Astrocyte of the spinal cord (primary cell): ENCODE measurements around the gene GNB5.

Experiments used
- DNase-seq: peaks from one replicate; pipeline ENCODE4 v3.0.0; 2011; ENCODE audit warnings: low read depth, low spot score
- H3K4me3 ChIP-seq: 2 replicates; pipeline ENCODE4 v1.5.1; 2011; ENCODE audit warnings: low read depth, mild to moderate bottlenecking, low read length, moderate library complexity
- in situ Hi-C: cut with HindIII; loops from 2 replicates; pipeline ENCODE4 v1.10.0; 2017; ENCODE audit warnings: low sequenced_read_pairs
- TF ChIP-seq, protein P1 (sequence below): IDR thresholded peaks from 2 replicates; pipeline ENCODE4 v1.5.1; 2012; ENCODE audit warnings: low read depth, mild to moderate bottlenecking, low read length, inconsistent platforms

The GNB5 gene

DNA sequence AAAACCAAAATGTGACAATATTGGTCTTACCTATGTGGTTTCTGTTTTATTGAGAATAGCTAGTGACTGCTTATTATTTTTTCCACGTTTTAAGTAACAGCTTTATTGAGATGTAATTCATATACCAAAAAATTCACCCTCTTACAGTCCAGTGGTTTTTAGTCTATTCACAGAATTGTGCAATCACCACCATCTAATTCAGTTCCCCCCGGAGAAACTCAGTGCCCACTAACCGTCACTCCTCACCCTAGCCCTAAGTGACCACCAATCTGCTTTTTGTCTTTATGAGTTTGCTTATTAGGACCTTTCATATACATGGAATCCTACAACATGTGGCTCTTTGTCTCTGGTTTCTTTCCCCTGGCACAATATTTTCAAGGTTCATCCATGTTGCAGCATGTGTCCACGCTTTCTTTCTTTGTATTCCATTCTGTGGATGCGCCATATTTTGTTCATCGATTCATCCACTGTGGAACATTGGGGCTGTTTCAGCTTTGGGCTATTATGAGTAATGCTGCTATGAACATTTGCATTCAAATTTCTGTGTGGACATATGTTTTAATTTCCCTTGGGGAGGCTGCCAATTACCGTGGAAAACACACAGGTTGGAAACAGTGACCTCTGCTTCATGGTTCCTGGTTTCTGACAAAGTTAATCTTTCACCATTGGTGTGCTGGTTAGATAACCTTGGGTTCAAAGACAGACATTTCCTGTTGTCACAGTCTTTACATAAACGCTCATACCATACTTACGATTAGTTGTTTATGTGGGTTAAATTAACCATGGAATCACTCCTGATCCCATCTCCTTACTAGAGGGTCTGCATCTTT, 75.4 kb downstream of the GNB5 start:
- TF ChIP-seq, protein P1, sequence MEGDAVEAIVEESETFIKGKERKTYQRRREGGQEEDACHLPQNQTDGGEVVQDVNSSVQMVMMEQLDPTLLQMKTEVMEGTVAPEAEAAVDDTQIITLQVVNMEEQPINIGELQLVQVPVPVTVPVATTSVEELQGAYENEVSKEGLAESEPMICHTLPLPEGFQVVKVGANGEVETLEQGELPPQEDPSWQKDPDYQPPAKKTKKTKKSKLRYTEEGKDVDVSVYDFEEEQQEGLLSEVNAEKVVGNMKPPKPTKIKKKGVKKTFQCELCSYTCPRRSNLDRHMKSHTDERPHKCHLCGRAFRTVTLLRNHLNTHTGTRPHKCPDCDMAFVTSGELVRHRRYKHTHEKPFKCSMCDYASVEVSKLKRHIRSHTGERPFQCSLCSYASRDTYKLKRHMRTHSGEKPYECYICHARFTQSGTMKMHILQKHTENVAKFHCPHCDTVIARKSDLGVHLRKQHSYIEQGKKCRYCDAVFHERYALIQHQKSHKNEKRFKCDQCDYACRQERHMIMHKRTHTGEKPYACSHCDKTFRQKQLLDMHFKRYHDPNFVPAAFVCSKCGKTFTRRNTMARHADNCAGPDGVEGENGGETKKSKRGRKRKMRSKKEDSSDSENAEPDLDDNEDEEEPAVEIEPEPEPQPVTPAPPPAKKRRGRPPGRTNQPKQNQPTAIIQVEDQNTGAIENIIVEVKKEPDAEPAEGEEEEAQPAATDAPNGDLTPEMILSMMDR, result no peak
- in situ Hi-C loops, result no loop called here
- no peak for DNase-seq
- H3K4me3 ChIP-seq, result no peak overlapping the region

DNA sequence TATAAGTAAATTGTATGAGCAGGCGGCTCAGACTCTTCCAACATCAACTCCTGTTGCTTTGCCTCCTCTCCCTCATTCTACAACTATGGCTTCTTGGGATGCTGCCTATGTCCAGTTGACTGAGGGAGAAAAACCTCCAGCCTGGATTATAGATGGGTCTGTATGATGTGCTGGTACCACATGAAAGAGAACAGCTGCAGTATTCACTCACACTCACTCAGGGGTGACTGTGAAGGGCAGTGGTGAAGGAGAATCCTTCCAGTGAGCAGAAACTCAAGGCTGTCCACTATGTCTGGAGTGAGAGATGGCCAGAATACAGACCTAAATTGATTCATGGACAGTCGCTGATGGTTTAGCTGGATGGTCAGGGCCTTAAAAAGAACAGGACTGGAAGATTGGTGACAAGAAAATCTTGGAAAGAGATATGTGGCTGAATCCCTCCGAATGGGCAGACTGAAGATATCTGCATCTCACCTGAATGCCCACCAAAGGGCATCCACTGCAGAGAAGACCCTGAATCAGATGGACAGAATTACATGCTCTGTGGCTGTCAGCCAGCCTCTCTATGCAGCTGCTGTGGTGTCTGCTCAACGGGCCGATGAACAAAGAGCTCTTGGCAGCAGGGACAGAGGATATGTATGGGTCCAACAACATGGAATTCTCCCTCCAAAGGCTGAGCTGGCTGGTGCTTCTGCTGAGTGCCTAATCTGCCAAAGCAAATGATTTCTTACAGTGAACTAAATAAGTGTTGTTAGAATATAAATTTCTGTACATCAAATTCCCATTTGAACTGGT, 76.7 kb downstream of the GNB5 start:
- H3K4me3 ChIP-seq, result no peak overlapping the region
- DNase-seq, result no peak
- in situ Hi-C loops, result no loop called here
- TF ChIP-seq, protein P1, result no peak

DNA sequence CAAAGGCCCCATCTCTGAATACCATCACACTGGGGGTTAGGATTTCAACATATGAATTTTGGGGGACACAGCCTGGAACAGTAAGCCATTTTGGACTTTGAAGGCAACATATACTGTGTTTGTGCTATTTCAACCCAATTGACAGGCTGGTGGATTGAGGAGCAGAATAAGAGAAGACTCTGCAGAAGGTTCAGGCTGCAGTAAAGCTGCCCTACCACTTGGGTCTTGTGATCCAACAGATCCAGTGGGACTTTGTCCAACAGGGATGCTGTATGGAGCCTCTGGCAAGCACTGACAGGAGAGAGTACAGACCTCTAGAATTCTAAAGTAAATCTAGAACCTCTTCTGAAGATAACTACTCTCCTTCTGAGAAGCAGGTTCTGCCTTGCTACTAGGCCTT, 77.5 kb downstream of the GNB5 start:
- in situ Hi-C loops, result no loop called here
- DNase-seq, result no peak
- TF ChIP-seq, protein P1, result no peak
- H3K4me3 ChIP-seq, result no peak overlapping the region

DNA sequence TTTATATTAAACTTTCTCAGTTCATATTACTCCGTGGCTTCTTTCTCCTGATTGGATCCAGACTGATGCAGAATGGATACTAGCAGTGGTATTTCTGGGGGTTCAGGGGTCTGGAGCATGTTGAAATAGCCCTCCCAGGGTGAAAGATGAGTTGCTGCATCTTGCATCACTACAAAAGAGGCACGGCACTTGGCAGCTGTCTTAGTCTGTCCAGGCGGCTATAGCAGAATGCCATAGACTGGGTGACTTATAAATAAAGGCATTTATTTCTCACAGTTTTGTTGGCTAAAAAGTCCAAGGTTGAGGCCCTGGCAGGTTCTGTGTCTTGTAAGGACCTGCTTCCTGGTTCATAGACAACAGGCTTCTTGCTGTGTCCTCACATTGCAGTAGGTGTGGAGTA, 78.0 kb downstream of the GNB5 start:
- in situ Hi-C loops, result no loop called here
- no peak overlapping the region for H3K4me3 ChIP-seq
- no peak for DNase-seq
- TF ChIP-seq, protein P1, result no peak

DNA sequence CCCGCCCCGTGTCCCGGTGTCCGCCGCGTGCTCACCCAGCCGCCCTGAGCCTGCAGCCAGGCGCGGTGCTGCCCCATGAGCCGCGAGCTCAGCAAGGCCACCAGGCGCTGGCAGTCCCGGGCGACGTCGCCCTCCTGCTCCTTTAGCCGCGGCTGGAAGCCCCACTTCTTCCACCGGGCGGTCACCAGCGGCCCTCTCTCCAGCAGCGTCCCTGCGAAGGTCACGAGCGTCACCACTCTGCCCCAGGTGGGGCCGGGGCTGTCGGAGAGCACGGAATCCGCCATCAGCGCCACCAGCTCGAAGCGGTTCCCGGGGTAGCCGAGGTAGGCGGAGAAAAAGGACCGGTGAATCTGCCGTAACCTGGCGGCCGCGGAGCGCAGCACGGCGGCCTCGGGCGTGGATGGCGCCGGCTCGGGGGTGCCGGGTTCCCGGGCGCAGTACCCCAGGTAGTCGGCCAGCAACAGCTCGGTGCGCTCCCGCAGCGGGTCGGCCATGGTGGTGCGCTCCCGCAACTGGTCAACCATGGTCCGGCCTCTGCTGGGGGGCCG, 78.9 kb downstream of the GNB5 start:
- TF ChIP-seq, protein P1, result no peak
- peak overlapping the region; percentile 37 for H3K4me3 ChIP-seq
- no peak for DNase-seq
- in situ Hi-C loops, result no loop called here

DNA sequence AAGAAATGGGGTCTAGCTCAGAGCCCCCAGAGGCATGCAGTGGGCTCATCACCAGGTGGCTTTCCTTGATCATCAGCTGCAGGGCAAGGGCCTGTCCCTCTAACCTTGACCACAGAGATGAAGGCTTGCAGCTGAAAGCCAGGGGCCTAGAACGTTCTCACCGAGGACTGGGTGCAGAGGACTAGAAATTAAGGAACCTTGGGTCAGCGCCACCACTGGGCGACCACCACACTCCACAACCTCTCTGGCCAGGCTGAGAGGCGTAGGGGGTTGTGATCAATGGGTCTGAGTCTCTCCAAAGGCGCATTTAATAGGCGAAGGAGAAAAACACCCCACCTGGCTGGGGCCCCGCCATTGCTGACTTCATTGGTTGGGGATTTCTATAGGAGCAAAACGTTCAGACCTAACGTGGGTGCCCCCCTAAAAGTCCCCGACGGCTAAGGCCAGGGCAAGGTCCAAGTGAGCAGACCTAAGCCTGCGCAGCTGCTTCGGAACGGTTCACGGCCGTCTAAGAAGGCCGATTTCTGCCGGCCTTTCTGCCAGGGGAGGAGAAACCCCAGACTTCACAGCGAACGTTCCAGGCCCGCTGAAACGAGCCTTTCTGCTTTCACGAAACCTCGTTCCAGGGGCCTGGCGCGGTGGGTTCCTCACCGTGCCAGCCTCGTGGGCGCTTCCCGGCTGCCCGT, 79.5 kb downstream of the GNB5 start:
- DNase-seq, result no peak
- TF ChIP-seq, protein P1, result no peak
- H3K4me3 ChIP-seq, result no peak overlapping the region
- in situ Hi-C loops, result no loop called here
